ENCODE results near the gene SLC25A48. TPM values are rescaled to one million over a fixed set of nuclear protein-coding genes. Genes with fewer than 3 reads are reported as not detected.

The SLC25A48 gene
- total RNA-seq, 1 experiment from 2014 or later, result not detected

- no peak overlapping the region for H3K27ac ChIP-seq
- CTCF ChIA-PET, result no interaction called here
Observed at GRCh38 chr5:135811007-135811406, 23.5 kb upstream of the SLC25A48 start.

DNA sequence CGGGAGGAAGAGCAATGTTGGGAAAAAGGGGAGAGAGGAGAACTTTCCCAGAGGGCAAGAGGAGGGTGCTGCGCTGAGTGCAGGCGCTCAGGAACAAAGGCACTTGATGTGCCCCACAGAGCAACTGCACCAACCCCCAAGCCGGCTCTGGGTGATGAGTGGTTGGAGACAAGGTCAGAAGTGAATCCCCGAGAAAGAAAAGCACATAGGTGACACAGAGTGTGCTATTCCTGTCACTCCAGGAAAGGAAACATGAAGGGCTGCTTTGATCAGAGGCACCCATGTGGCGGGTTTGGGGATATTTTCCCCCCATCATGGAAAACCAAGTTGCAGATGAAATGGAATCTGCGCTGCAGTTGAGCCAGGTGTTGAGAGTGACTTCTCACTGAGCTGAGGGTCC, 20.7 kb upstream of the SLC25A48 start:
- intact Hi-C loops (cut with micrococcal nuclease; ENCODE audit: unreplicated experiment), result no loop called here
- H3K9me2 ChIP-seq (ENCODE audit: insufficient read depth), result no peaks in the 10 kb centered on the region
- H3K4me3 ChIP-seq, result no peak overlapping the region
- H3F3A ChIP-seq (ENCODE audit: insufficient read depth, low read depth), result no peaks in the 10 kb centered on the region
- ChIA-PET POLR2A (ENCODE audit: unreplicated experiment) (no interaction called here), CTCF (no interaction called here)
- no peak overlapping the region for H3K4me2 ChIP-seq
- no peak overlapping the region for H2AFZ ChIP-seq
- H3K27me3 ChIP-seq (ENCODE audit: insufficient read depth, low read depth), result peaks cover 60% of the 10 kb centered on the region
- no peak for DNase-seq
- no peaks in the 10 kb centered on the region for H3K36me3 ChIP-seq (ENCODE audit: low read depth)
- H4K20me1 ChIP-seq (ENCODE audit: insufficient read depth), result no peaks in the 10 kb centered on the region
- no peaks in the 10 kb centered on the region for H3K9me3 ChIP-seq (ENCODE audit: insufficient read depth, low read depth)
- H3K4me1 ChIP-seq (replicated peaks; ENCODE audit: insufficient read depth), result no peaks in the 10 kb centered on the region
- no peaks in the 10 kb centered on the region for H3K79me2 ChIP-seq (ENCODE audit: low read depth)
- no TSS peak for BruUV-seq (replicated peaks)
- TF ChIP-seq EZH2 (IDR thresholded peaks at IDR 0.05; ENCODE audit: low read depth), result no peak
- TF ChIP-seq CTCF (conservative IDR thresholded peaks at IDR 0.05), result no peak
- no peak overlapping the region for H3K27ac ChIP-seq

More at GRCh38 chr5:135811007-135811406, 23.5 kb upstream of the SLC25A48 start:
- Histone ChIP-seq H3K9me2 (ENCODE audit: insufficient read depth) (no peaks in the 10 kb centered on the region), H3F3A (ENCODE audit: insufficient read depth, low read depth) (no peaks in the 10 kb centered on the region), H3K4me2 (no peak overlapping the region), H4K20me1 (ENCODE audit: insufficient read depth) (no peaks in the 10 kb centered on the region), H3K9me3 (ENCODE audit: insufficient read depth, low read depth) (no peaks in the 10 kb centered on the region), H3K4me1 (replicated peaks; ENCODE audit: insufficient read depth) (no peaks in the 10 kb centered on the region), H2AFZ (no peak overlapping the region), H3K79me2 (ENCODE audit: low read depth) (no peaks in the 10 kb centered on the region), H3K27me3 (ENCODE audit: insufficient read depth, low read depth) (peaks cover 51% of the 10 kb centered on the region), H3K36me3 (ENCODE audit: low read depth) (no peaks in the 10 kb centered on the region), H3K4me3 (no peak overlapping the region)
- no peak for DNase-seq
- TF ChIP-seq EZH2 (IDR thresholded peaks at IDR 0.05; ENCODE audit: low read depth) (no peak), CTCF (conservative IDR thresholded peaks at IDR 0.05) (no peak)
- intact Hi-C loops (cut with micrococcal nuclease; ENCODE audit: unreplicated experiment), result no loop called here
- POLR2A ChIA-PET (ENCODE audit: unreplicated experiment), result no interaction called here
- BruUV-seq (replicated peaks), result no TSS peak

- H3K27me3 ChIP-seq (ENCODE audit: insufficient read depth, low read depth), result peaks cover 55% of the 10 kb centered on the region
- no peaks in the 10 kb centered on the region for H3K79me2 ChIP-seq (ENCODE audit: low read depth)
- H2AFZ ChIP-seq, result no peak overlapping the region
- intact Hi-C loops (cut with micrococcal nuclease; ENCODE audit: unreplicated experiment), result no loop called here
- no peaks in the 10 kb centered on the region for H3K4me1 ChIP-seq (replicated peaks; ENCODE audit: insufficient read depth)
- H3K36me3 ChIP-seq (ENCODE audit: low read depth), result no peaks in the 10 kb centered on the region
- no peak for DNase-seq
- H3K27ac ChIP-seq, result no peak overlapping the region
- no peaks in the 10 kb centered on the region for H3K9me3 ChIP-seq (ENCODE audit: insufficient read depth, low read depth)
- POLR2A ChIA-PET (ENCODE audit: unreplicated experiment), result no interaction called here
- CTCF ChIA-PET, result no interaction called here
- H3K9me2 ChIP-seq (ENCODE audit: insufficient read depth), result no peaks in the 10 kb centered on the region
- H3F3A ChIP-seq (ENCODE audit: insufficient read depth, low read depth), result no peaks in the 10 kb centered on the region
- no peaks in the 10 kb centered on the region for H4K20me1 ChIP-seq (ENCODE audit: insufficient read depth)
- TF ChIP-seq CTCF (conservative IDR thresholded peaks at IDR 0.05) (no peak), EZH2 (IDR thresholded peaks at IDR 0.05; ENCODE audit: low read depth) (no peak)
- BruUV-seq (replicated peaks), result no TSS peak
- no peak overlapping the region for H3K4me2 ChIP-seq
- no peak overlapping the region for H3K4me3 ChIP-seq
Observed at GRCh38 chr5:135814316-135814715, 20.1 kb upstream of the SLC25A48 start.
